HG02763 (cell line): ENCODE data around the gene SBF2.
"Not testable (repeated sequence)": the region's sequence is repeated elsewhere in the genome, so short reads cannot be mapped to it uniquely, and the experiment has no call there.

Source experiments
- ATAC-seq: cut with Tn5 transposase; IDR thresholded peaks from one replicate; pipeline ENCODE4 v1.9.1; 2021; ENCODE audit warnings: mild to moderate bottlenecking, moderate library complexity; ENCODE audit not compliant: unreplicated experiment

The SBF2 gene

GRCh38 chr11:10075141-10075540 lies 218.9 kb downstream of the SBF2 start:
- no peak for ATAC-seq

GRCh38 chr11:10072841-10073240 lies 221.2 kb downstream of the SBF2 start:
- ATAC-seq = no peak

- ATAC-seq = no peak
Measured at GRCh38 chr11:10072142-10072541, 221.9 kb downstream of the SBF2 start.

GRCh38 chr11:10067629-10068300 lies 226.3 kb downstream of the SBF2 start:
- no peak for ATAC-seq

GRCh38 chr11:10066441-10066840 lies 227.6 kb downstream of the SBF2 start:
- no peak for ATAC-seq

GRCh38 chr11:10064828-10065227 lies 229.2 kb downstream of the SBF2 start:
- ATAC-seq = no peak

- no peak for ATAC-seq
Measured at GRCh38 chr11:10058356-10058755, 235.7 kb downstream of the SBF2 start.

- ATAC-seq = no peak
Measured at GRCh38 chr11:10051868-10052586, 242.0 kb downstream of the SBF2 start.

GRCh38 chr11:10050561-10050960 lies 243.5 kb downstream of the SBF2 start:
- no peak for ATAC-seq

- no peak for ATAC-seq
Measured at GRCh38 chr11:10049756-10050155, 244.3 kb downstream of the SBF2 start.

GRCh38 chr11:10048350-10048749 lies 245.7 kb downstream of the SBF2 start:
- ATAC-seq = no peak

- no peak for ATAC-seq
Measured at GRCh38 chr11:10044618-10045017, 249.4 kb downstream of the SBF2 start.

- no peak for ATAC-seq
Measured at GRCh38 chr11:10042699-10043098, 251.3 kb downstream of the SBF2 start.

GRCh38 chr11:10041748-10042446 lies 252.1 kb downstream of the SBF2 start:
- no peak for ATAC-seq

- ATAC-seq = no peak
Measured at GRCh38 chr11:10041332-10041731, 252.7 kb downstream of the SBF2 start.

GRCh38 chr11:10038521-10039302 lies 255.3 kb downstream of the SBF2 start:
- ATAC-seq = no peak

- ATAC-seq = not testable (repeated sequence)
Measured at GRCh38 chr11:10035932-10036331, 258.1 kb downstream of the SBF2 start.

GRCh38 chr11:10032935-10033334 lies 261.1 kb downstream of the SBF2 start:
- no peak for ATAC-seq

- no peak for ATAC-seq
Measured at GRCh38 chr11:10030122-10030490, 263.9 kb downstream of the SBF2 start.

GRCh38 chr11:10029386-10030121 lies 264.5 kb downstream of the SBF2 start:
- ATAC-seq = no peak

GRCh38 chr11:10026514-10026913 lies 267.5 kb downstream of the SBF2 start:
- ATAC-seq = no peak
